ENCODE measurements around the gene MTMR1.

The MTMR1 gene

DNA sequence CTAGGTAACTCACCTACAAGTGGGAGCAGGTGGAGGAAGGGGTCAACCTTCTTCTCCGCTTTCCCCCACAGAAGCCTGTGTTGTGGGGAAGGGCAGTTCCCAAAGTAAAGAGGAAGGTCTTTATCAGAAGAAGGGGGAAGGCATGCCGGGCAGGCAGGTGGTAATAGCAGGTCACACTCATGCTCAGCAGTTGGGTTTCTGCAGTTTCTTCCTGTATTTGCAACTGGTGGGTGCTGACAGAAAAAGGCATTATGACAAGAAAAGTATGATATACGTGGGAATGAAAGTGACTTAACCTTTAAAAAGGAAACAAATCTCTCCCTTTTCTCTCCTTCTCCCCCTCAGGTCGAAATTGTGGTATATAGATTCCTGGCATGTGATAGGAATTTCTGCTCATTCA is 3.7 kb downstream of the MTMR1 start:
- no peak for DNase-seq (ENCODE audit: low read depth in 3 of 3)

DNA sequence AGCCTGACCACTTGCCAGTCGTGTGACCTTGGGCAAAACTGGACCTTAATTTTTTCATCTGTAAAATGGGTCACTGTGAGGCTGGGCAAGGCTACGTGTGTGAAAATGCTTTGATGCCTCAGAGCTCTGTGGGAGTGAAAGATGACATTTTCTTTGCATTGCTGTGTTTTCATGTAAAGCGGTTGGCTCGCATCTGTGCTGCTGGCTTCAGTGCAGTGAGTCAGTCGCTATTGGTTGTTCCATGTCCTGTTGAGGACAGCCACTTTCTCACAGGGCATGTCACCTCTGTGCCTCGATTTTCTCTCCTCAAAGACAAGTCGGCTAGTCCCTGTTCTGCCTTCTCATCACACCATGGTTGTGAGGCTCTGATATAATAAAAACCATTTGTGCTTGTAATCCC is 4.4 kb downstream of the MTMR1 start:
- no peak for DNase-seq (ENCODE audit: low read depth in 3 of 3)

DNA sequence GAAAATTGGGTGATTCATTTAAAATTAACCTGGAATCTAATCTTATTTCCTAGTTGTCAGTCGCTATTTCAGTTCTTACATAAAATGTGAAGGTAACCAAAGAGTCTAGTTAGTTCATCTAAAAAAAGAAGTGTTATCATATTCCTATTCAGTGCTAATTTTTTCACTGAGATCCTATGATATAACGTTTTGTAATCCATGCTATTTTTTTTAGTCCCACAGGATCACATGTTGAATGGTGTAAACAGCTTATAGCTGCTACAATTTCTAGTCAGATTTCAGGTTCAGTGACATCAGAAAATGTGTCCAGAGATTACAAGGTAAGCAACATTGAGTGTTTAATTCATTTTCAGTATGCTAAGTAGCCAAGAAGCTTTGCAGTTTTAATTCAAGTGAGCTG is 5.8 kb downstream of the MTMR1 start:
- no peak for DNase-seq (ENCODE audit: low read depth in 3 of 3)

DNA sequence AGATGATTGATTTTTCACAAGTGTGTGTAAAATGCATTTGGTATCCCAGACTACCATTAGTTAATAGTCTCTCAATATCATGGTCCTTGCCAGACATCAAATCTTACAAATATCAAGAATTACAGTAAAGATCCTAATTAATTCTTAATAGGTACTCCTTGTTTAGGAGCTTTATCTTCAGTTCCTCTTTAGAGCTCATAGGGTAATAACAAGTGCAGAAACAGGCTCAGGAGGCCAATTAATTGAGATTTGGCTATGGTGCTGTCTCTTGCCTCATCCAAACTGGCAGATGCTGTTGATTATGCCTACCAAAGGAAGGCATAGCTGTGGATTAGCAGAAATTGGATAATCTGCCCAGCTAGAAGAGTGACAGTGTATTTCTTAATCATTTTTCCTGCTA is 6.9 kb downstream of the MTMR1 start:
- DNase-seq (ENCODE audit: low read depth in 3 of 3): no peak

DNA sequence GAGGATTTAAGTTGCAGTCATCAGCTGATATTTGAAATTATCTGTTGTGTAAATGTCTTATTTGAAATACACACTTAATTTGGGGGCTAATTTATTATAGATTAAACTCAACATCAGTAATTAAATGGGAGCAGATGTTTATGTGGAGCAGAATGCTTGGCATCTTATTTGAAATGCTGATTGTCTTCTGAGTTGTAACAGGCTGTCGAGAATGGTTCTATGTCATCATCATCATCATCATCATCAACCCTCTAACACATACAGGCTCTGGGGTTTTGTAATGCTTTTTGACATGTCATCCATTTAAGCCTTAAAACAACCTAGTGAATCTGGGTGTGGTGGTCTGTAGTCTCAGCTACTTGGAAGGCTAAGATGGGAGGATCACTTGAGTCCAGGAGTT is 8.2 kb downstream of the MTMR1 start:
- no peak for DNase-seq (ENCODE audit: low read depth in 3 of 3)

DNA sequence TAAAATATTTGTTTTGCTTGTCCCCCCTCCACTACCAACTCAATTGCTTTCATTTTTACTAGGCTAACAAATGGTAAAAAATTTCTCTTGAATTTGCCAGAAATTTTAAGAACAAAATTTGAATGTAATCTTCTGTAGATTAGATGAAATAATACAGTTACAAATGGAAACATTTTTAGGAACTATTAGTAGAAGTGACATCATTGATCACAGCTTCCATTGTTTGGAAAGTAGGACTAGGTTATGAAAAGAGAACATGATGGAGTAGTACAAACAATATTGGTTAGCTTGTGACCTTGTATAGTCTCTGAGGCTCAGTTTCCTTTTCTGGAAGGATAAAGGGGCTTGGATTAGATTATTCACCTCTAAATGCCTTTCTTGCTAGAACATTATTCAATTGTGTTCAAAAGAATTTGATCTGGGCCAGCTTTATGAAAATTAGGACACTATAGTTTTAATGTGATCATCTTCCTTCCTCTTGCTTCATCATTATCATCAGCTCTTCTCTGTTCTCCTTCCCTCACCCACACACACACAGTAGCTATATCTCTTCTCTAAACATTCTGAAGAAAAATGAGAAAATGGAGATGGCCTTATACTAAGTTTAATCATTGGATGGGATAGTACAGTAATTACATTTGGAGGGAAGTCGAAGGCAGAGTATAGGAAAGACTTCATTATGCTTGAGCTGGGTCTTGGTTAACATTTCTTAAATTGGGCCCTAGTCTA is 9.9 kb downstream of the MTMR1 start:
- no peak for DNase-seq (ENCODE audit: low read depth in 3 of 3)

DNA sequence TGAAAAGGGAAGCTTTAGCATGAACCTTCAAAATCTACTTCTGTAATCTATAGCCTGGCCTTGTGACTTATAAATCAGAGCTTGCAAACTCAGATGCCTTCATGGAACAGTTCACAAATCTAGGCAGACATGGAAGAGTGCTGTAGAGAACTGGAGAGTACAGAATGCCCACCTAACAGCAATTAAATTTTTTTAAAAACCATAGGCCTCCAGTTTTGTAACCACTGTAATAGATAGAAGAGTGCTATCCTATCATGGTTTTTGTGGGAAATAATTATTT is 10.4 kb downstream of the MTMR1 start:
- DNase-seq (ENCODE audit: low read depth in 3 of 3): no peak

DNA sequence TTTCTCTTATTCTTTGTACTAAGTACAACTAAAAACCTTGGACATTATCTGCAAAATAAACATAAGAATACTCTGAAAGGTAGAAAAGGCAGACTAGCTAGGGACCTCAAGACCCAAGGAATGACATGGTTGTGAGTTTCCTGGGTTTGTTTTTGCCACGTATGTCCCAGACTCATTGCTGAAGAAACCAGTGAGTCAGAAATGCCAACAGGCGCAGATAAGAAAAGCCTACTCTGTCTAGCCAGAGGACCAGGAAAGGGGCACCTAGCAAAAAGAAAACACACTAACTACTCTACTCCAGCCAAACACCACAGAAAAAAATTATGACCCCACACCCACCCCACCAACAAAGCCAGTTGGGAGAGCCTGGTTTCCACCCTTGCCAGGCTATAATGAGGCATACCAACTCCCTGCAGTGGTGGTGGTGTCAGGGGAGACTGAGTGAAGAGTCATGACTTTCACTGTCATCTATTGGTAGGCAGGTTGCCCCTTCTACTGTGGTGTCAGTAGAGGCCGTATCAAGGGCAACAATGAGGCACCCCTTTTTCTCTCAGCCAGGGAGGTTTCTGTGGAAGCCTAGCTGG is 10.9 kb downstream of the MTMR1 start:
- DNase-seq (ENCODE audit: low read depth in 3 of 3): no peak

DNA sequence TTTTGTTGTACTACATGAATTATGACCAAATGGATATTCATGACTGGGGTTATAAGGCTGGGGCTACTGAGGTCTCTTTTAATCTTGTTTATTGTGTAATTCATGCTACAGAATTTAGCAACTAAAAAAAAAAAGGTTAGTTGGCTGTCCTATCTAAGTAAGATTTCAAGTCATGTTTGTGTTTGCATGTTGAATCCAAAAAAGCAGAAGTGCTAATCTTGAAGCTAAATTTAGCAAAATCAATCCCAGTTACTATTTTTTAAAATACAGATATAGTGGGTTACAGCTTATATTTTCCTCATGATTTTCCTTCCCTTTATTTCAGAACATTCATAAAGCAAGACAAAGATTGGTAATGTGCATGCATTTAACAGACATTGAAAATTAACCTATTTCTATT is 19.4 kb downstream of the MTMR1 start:
- no peak for DNase-seq (ENCODE audit: low read depth in 3 of 3)

DNA sequence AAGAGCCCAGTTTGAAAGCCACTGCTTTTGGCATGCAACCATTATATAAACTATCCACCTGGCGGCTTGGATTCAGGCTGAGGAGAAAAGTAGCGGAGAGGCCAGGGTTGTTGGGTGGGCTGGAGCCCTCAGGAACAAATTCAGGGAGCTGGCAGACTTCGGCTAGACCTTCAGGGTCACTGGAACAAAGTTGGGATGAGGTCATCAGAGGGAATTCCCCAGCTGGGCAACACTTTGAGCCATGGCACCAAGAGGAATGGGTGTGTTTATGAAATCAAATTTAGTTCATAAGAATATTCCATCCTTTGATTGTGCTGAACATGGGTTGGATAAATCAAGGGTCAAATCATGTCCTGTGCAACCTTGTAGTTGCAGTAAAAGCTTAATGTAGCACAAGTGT is 22.0 kb downstream of the MTMR1 start:
- DNase-seq (ENCODE audit: low read depth in 3 of 3): no peak

DNA sequence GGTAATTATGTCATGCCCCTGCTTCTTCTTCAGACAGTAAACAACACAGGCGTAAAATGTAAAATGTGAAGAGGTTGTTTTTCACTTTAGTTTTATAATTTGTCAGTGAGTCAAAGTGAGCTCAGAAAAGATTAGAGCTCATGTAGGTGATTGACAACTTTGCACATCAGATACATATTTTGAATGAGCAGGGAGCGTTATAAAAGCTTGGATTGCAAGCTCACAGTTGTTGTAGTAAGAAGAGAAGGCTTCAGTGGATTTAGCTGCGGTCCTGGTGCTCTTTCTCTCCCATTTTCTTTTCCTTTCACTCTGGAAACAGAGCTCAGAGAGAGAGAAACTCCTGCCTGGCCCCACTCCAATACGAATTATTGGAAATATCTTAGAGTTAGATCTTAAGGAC is 26.4 kb downstream of the MTMR1 start:
- no peak for DNase-seq (ENCODE audit: low read depth in 3 of 3)

DNA sequence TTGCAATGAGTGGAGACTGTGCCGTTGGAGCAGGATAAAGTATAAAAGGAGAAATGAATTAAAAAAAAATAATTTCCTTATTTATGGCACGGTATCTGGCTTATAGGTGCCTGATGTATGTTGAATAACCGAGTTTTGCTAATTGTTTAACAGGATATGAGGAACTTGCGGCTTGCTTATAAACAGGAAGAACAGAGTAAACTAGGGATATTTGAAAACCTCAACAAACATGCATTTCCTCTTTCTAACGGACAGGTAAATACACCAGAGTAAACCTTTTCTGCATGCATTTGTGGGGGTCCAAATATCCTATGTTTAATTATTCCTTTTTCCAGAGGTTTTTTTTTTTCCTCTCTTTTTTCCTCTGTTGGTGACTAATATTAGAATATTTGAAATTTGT is 36.8 kb downstream of the MTMR1 start:
- DNase-seq (ENCODE audit: low read depth in 3 of 3): no peak

DNA sequence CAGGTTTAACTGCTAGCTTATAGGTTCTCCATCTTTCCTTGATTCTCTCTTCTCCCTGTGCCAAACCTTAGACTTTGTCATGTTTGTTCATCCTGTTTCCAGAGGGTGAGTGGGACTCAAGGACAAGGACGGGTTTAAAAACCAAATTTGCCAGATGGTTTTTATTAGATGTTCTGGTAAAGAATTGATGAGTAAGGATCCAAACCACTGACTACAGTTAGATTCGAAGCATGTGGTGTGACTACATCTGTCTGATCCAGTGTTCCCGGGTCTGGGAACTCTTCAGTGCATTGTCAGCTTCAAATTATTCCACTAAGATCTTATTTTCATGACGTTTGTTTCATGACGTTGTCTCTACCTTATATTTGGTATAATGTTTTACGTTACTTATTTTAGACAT is 37.5 kb downstream of the MTMR1 start:
- DNase-seq (ENCODE audit: low read depth in 3 of 3): no peak

DNA sequence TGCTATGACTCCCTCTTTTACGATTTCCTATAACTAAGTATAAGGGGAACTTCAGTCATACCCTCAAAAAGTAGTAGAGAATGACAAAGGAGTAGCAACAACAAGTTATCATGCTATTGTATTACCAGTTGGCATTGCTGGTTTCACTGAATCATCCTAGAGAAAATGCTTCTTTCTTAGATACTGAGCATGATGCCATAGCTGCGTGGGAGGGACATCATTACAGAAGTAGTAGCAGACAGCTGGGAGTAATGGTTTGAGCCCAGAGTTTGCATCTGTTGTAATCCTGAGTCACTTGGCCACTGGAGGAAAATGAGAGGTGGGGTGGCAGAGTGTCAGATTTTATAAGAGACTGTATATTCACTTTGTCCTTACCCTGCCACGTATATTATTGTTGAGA is 38.6 kb downstream of the MTMR1 start:
- peak; percentile 13 to 45 (median 45) for DNase-seq (ENCODE audit: low read depth in 3 of 3)

DNA sequence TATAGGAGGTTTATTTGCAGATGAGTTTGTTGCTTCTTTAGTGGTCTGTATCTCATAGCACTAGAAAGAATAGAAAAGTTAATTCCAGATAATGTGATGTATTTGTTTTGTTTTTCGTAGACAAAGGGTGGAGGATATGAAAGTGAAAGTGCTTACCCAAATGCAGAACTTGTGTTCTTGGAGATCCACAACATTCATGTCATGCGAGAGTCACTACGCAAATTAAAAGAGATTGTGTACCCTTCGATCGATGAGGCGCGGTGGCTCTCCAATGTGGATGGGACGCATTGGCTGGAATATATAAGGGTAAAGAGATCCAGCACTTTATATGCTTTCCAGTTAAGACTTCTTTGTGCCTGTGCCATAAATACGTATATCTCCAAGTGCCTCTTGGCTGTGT is 43.3 kb downstream of the MTMR1 start:
- DNase-seq (ENCODE audit: low read depth in 3 of 3): no peak

DNA sequence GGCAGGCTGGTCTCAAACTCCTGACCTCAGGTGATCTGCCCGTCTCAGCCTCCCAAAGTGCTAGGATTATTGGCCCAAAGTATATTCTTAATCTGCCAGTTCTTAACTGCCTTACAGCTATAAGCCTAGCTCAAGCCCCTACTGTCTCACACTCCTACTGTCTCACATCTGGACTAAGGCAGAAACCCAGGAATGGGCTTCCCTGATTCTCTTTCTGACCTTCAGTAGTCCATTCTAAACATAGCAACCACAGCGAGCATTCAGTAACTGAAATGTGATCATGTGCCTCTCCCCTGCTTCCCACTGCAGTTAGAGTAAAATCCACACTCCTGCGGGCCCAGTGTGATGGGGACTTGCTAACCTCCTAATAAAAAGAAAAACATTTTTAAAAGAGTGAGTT is 58.9 kb downstream of the MTMR1 start:
- no peak for DNase-seq (ENCODE audit: low read depth in 3 of 3)

DNA sequence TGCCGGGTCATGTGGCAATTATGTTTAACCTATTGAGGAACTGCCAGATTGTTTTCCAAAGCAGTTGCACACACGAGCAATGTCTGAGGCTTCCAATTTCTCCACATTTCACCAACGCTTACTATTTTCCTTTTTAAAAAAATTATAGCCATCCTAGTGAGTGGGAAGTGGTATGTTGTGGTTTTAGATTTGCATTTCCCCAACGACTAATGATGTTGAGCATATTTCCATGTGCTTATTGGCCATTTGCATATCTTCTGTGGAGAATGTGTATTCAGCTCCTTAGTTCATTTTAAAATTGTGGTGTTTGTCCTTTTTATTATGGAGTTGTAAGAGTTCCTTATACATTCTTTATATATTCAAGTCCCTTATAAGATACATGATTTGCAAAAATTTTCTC is 60.2 kb downstream of the MTMR1 start:
- DNase-seq (ENCODE audit: low read depth in 3 of 3): no peak

DNA sequence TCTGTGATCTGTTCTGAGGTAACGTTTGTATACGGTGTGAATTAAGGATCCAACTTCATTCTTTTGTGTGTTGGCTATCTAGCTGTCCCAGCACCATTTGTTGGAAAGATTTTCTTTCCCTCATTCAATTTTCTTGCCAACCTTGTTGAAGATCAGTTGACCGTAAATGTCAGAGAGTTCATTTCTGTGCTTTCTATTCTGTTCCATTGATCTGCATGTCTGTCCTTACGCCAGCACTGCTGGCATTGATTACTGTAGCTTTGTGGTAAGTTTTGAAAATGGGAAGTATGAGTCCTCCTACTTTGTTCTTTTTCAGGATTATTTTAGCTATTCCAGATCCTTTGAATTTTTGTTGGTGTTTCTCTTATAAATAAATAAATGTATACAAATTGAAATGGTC is 60.8 kb downstream of the MTMR1 start:
- no peak for DNase-seq (ENCODE audit: low read depth in 3 of 3)

DNA sequence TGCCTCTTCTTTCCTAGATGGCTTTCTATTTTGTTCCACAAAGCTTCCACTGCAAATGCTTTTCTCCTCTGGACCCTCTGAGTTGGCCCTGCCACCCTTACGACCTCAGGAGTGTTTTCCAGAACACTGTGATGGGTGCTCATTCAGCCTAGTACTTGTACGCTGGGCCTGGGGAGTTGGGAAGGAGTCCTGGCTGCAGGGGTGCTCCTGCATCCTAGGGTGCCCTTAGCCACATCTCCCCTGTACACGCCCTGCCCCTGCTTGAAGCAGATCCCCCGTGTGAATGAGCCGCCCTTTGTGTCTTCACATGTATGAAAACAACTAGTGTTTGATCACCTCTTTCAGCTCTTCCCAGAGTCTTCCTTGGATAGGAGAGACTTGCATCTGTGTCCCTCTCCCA is 64.2 kb downstream of the MTMR1 start:
- DNase-seq (ENCODE audit: low read depth in 3 of 3): no peak

DNA sequence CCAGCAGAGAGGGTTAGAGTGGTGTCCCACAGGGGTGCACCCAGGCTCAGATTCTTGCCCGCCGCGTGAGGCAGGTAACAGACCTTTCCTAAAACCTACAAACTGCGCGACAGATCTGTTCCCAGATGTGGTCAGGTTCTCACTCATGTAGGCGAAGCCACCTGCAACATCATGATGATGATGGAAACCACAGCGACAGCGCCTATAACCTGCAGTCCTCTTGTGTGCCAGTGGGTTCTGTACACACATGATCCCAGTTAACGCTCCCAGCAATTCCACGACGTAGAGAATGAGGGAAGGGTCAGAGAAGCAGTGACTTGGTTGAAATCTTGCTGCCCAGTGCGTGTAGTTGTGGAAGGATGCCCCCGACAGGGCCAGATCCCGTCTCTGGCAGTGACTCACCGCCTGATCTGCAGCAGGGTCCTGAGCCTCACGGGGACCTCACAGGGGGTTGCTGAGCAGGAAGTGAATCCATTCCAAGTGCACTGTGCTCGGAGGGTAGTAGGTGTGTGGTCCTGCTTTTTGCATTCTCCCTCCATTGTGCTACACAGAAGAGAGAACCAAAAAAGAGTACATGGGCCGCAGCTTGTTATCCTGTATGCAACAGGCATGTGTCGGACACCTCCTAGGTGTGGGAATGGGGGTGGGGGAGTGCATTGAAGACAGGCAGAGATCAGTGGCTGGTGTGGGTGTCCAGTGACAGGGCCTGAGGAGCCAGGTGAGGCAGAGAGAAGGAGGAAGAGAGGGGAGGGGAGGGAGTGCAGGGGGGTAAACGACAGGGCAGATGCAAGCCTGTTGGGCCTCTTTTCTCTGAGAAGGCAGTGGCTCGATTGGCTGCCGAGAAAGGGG is 66.6 kb downstream of the MTMR1 start:
- DNase-seq (ENCODE audit: low read depth in 3 of 3): no peak

DNA sequence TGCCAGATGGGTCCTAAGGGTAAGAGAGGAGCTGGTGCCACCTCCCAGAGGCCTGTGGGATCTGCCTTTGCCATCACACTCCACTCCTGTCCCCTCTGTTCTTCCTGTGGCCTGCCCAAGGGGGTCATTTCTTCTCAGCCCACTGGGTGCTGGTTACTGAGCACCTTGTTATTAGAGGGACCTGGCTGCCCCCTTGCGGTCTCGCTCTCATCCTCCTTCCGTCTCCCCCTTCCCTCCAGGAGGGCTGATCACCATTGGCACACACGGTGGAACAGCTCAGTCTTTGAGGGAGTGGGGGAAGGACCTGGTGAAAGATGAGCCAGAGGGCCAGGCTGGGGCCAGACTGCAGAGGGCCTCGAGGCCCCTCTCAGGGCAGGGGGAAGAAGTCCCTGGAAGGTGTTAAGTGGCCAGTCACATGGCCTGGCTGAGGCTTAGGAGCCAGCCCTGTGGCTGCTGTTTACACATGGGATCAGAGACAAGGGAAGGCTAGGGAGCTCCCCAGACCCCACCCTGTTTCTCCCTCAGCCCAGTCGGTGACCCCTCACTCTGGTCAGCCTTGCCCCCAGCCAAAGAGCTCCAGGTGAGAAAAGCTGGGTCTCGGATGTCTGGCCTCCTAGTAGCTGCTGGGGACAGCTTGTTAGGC is 68.1 kb downstream of the MTMR1 start:
- DNase-seq (ENCODE audit: low read depth in 3 of 3): no peak

DNA sequence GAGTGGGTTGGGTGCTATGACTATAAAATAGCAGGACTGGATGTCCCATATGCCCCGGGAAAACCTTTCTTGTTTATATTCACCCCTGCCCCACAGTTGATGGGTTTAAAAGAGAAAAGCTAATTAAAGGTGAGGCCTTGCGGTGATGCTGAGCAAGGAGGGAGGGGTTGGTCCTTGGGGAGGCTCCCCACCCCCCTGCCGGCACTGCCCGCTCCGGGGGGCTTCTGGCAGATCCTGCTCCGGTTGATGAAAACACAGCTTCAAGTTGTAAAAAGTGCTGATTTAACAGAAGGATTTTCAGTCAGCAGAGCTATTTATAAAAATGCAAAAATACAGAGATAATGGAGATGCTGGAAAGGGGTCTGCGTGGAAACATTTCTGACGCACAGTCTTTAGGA is 68.6 kb downstream of the MTMR1 start:
- DNase-seq (ENCODE audit: low read depth in 3 of 3): no peak

Measured in stimulated activated CD4-positive, alpha-beta T cell treated with anti-CD3 and anti-CD28 coated beads, TNF-alpha, amount 100 ng/mL, for 24 hours (primary cell).